OCI-LY7 (cell line): Measurements from ENCODE around the gene WRAP73. TPM values are rescaled to one million over a fixed set of nuclear protein-coding genes. Genes with fewer than 3 reads are reported as not detected.

ENCODE experiments used
- BruUV-seq: library from RNA; stranded (reverse); fragments of 400-500 nt; replicated peaks from 2 replicates; lab custom pipeline; 2021; lab: Mats Ljungman, UMichigan
- CTCF ChIA-PET: fragments of 300-600 bp; sonication (Branson Sonifier 250); formaldehyde crosslinking; loops from one replicate; lab custom pipeline; 2022; ENCODE audit warnings: antibody characterized with exemption; ENCODE audit not compliant: unreplicated experiment; lab: Charles Lee
- POLR2A ChIA-PET: fragments of 300-600 bp; sonication (Branson Sonifier 250); formaldehyde crosslinking; loops from one replicate; lab custom pipeline; 2022; ENCODE audit warnings: antibody characterized with exemption; lab: Charles Lee
- DNase-seq: peaks from one replicate; pipeline ENCODE4 v3.0.0-alpha.2; 2015; ENCODE audit warnings: low spot score
- H2AFZ ChIP-seq: fragments of 200-600 bp; sonication (generic), shearing (Covaris generic); 2 replicates; pipeline ENCODE4 v1.6.1; 2014; ENCODE audit warnings: mild to moderate bottlenecking, antibody characterized with exemption, low read length, moderate library complexity
- H3K27ac ChIP-seq: fragments of 200-600 bp; sonication (generic); 2 replicates; pipeline ENCODE4 v1.5.1; 2014; ENCODE audit warnings: mixed run types, low read depth, mild to moderate bottlenecking, moderate library complexity, low read length, inconsistent platforms; ENCODE audit not compliant: poor library complexity, severe bottlenecking
- H3K36me3 ChIP-seq: fragments of 200-600 bp; sonication (generic); 2 replicates; pipeline ENCODE4 v1.6.1; 2014; ENCODE audit warnings: mild to moderate bottlenecking, antibody characterized with exemption, low read length, moderate library complexity, mixed read lengths; ENCODE audit not compliant: insufficient read depth
- H3K4me1 ChIP-seq: fragments of 200-600 bp; sonication (generic); 2 replicates; pipeline ENCODE4 v1.5.1; 2014; ENCODE audit warnings: mild to moderate bottlenecking, low read length; ENCODE audit not compliant: insufficient read depth, poor library complexity, severe bottlenecking
- H3K4me2 ChIP-seq: fragments of 200-600 bp; sonication (generic); 2 replicates; pipeline ENCODE4 v1.6.1; 2014; ENCODE audit warnings: mild to moderate bottlenecking, low read length
- H3K4me3 ChIP-seq: fragments of 200-600 bp; sonication (generic); 2 replicates; pipeline ENCODE4 v1.5.1; 2014; ENCODE audit warnings: mild to moderate bottlenecking, low read depth, low read length; ENCODE audit not compliant: poor library complexity, severe bottlenecking
- H3K79me2 ChIP-seq: fragments of 200-600 bp; sonication (generic); 2 replicates; pipeline ENCODE4 v1.6.1; 2016; ENCODE audit warnings: low read depth, mild to moderate bottlenecking, low read length, moderate library complexity, mixed read lengths; ENCODE audit not compliant: insufficient read depth
- H3K9me2 ChIP-seq: fragments of 200-600 bp; sonication (generic); 2 replicates; pipeline ENCODE4 v1.6.1; 2016; ENCODE audit warnings: mild to moderate bottlenecking, low read length, mixed read lengths; ENCODE audit not compliant: insufficient read depth
- H3K9me3 ChIP-seq: fragments of 200-600 bp; sonication (generic); 2 replicates; pipeline ENCODE4 v1.6.1; 2014; ENCODE audit warnings: mild to moderate bottlenecking, mixed run types, low read length, mixed read lengths
- H4K20me1 ChIP-seq: fragments of 200-600 bp; sonication (generic); 2 replicates; pipeline ENCODE4 v1.6.1; 2014; ENCODE audit warnings: mild to moderate bottlenecking, antibody characterized with exemption, low read length, moderate library complexity, mixed read lengths; ENCODE audit not compliant: insufficient read depth
- EZH2phosphoT487 ChIP-seq: fragments of 200-600 bp; sonication (generic); IDR thresholded peaks from 2 replicates; pipeline ENCODE4 v1.6.1; 2018; ENCODE audit warnings: low read depth, borderline replicate concordance, mild to moderate bottlenecking, mixed run types, antibody characterized with exemption, low read length, moderate library complexity, mixed read lengths
- intact Hi-C: fragments of 100-400 bp; cut with micrococcal nuclease; formaldehyde crosslinking; loops from one replicate; pipeline ENCODE4 v1.10.0; 2022; ENCODE audit not compliant: unreplicated experiment
- total RNA-seq, 2 experiments: library from RNA; depleted of rRNA in 1 of 2; stranded (reverse); fragments of >200 nt in 1 of 2; shearing (Covaris generic) in 1 of 2; gene quantifications; 2 replicates each; pipeline ENCODE4 v1.2.3, GENCODE V29; 2014 to 2022
- TF ChIP-seq, protein P1 (sequence below): fragments of 200-600 bp; sonication (generic); conservative IDR thresholded peaks from 2 replicates; pipeline ENCODE4 v1.5.1; 2014; ENCODE audit warnings: mild to moderate bottlenecking, antibody characterized with exemption, low read length, moderate library complexity, mixed read lengths

WRAP73 gene
- total RNA-seq, 2 experiments from 2014 or later: 34.7 to 40.0 TPM

DNA sequence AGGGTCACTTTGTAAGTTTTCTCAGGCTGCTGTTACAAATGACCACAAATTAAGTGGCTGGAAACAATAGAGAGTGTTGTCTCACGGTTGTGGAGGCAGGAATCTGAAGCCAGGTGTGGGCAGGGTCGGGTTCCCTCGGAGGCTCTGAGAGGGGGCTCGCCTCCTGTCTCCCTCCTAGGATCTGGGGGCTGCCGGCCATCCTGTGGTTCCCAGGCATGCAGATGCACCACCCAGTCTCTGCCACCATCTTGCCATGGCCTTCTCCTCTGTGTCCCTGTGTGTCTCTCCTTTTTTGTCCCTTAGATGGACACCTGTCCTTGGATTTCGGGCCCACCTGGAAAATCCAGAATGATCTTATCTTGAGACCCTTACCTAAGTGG lies 7.2 kb upstream of the WRAP73 start:
- H3K36me3 ChIP-seq: no peaks in the 10 kb centered on the region
- H3K9me2 ChIP-seq: no peaks in the 10 kb centered on the region
- CTCF ChIA-PET: no interaction called here
- H3K79me2 ChIP-seq: no peaks in the 10 kb centered on the region
- no peaks in the 10 kb centered on the region for H4K20me1 ChIP-seq
- no peaks in the 10 kb centered on the region for H3K9me3 ChIP-seq
- H3K4me3 ChIP-seq: no peak overlapping the region
- no peak for DNase-seq
- H3K27ac ChIP-seq: no peak overlapping the region
- BruUV-seq: no TSS peak
- TF ChIP-seq EZH2phosphoT487: no peak
- TF ChIP-seq, protein P1, sequence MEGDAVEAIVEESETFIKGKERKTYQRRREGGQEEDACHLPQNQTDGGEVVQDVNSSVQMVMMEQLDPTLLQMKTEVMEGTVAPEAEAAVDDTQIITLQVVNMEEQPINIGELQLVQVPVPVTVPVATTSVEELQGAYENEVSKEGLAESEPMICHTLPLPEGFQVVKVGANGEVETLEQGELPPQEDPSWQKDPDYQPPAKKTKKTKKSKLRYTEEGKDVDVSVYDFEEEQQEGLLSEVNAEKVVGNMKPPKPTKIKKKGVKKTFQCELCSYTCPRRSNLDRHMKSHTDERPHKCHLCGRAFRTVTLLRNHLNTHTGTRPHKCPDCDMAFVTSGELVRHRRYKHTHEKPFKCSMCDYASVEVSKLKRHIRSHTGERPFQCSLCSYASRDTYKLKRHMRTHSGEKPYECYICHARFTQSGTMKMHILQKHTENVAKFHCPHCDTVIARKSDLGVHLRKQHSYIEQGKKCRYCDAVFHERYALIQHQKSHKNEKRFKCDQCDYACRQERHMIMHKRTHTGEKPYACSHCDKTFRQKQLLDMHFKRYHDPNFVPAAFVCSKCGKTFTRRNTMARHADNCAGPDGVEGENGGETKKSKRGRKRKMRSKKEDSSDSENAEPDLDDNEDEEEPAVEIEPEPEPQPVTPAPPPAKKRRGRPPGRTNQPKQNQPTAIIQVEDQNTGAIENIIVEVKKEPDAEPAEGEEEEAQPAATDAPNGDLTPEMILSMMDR: no peak
- POLR2A ChIA-PET: no interaction called here
- H3K4me2 ChIP-seq: no peak overlapping the region
- H2AFZ ChIP-seq: no peak overlapping the region
- H3K4me1 ChIP-seq: peaks cover 20% of the 10 kb centered on the region
- intact Hi-C loops: no loop called here

- H3K4me3 ChIP-seq: no peak overlapping the region
- ChIA-PET POLR2A (interaction anchor here (2.3 kb wide), 1 partner anchor 9 kb away, joined by 18 read pairs; no protein-coding TSS in a partner anchor), CTCF (no interaction called here)
- H3K4me2 ChIP-seq: peak overlapping the region; percentile 11
- H3K79me2 ChIP-seq: no peaks in the 10 kb centered on the region
- H3K4me1 ChIP-seq: peaks cover 20% of the 10 kb centered on the region
- H3K36me3 ChIP-seq: no peaks in the 10 kb centered on the region
- H2AFZ ChIP-seq: peak overlapping the region; percentile 36; the same call in 1 of the 2 replicates
- H3K9me2 ChIP-seq: no peaks in the 10 kb centered on the region
- BruUV-seq: no TSS peak
- H3K9me3 ChIP-seq: no peaks in the 10 kb centered on the region
- TF ChIP-seq, protein P1: no peak
- TF ChIP-seq EZH2phosphoT487: no peak
- H3K27ac ChIP-seq: no peak overlapping the region
- intact Hi-C loops: no loop called here
- no peak for DNase-seq
- H4K20me1 ChIP-seq: no peaks in the 10 kb centered on the region
These were observed 6.7 kb upstream of the WRAP73 start for GRCh38 chr1:3656450-3657095.

DNA sequence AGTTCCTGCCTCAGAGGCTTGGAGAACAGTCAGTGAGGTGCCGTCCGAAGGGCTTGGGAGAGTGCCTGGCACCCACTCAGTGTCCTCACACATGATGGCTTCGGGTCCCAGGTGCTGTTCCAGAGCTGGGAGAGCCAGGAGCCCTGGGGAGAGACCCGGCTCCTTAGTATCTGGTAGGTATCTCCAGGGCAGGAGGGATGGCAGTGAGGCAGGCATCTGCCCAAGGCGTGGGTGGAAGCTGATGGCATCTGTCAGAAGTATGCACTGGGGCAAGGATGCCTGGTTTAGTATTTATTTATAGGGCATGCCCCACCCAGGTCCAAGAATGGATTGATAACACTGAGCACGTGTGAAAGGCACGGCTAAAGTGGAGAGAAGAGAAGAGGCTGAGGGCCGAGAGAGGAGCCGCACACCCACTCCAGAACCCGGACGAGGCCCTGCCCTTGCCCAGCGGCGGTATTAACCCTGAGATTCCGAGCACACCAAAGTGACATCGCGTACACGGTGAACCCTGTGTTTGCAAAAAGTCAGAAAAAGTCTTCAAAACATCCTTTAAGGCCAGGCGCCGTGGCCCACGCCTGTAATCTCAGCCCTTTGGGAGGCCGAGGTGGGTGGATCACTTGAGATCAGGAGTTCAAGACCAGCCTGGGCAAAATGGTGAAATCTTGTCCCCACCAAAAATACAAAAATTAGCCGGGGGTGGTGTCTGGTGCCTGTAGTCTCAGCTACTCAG lies 4.8 kb upstream of the WRAP73 start:
- ChIA-PET CTCF (no interaction called here), POLR2A (interaction anchor here (2.3 kb wide), 1 partner anchor 11 kb away, joined by 18 read pairs; no protein-coding TSS in a partner anchor)
- BruUV-seq: no TSS peak
- Histone ChIP-seq H3K4me1 (peaks cover 12% of the 10 kb centered on the region), H2AFZ (no peak overlapping the region), H3K4me2 (no peak overlapping the region), H3K9me2 (no peaks in the 10 kb centered on the region), H3K79me2 (no peaks in the 10 kb centered on the region), H4K20me1 (no peaks in the 10 kb centered on the region), H3K27ac (no peak overlapping the region), H3K4me3 (no peak overlapping the region), H3K9me3 (no peaks in the 10 kb centered on the region), H3K36me3 (no peaks in the 10 kb centered on the region)
- intact Hi-C loops: no loop called here
- DNase-seq: no peak
- TF ChIP-seq, protein P1: no peak
